H1 (cell line): ENCODE measurements around the gene CCDC28A. TPM values are rescaled to one million over a fixed set of nuclear protein-coding genes. Genes with fewer than 3 reads are reported as not detected.

Experiments
- CHD7 ChIP-seq: fragments of 300-600 bp; sonication (generic); IDR thresholded peaks from 2 replicates; pipeline ENCODE4 v1.7.1; 2012; ENCODE audit warnings: low read length, moderate library complexity, mild to moderate bottlenecking, inconsistent platforms; ENCODE audit not compliant: insufficient replicate concordance
- KDM1A ChIP-seq: fragments of 200-600, 300-600 bp; sonication (generic); IDR thresholded peaks from 2 replicates; pipeline ENCODE4 v1.7.1; 2016; ENCODE audit warnings: mild to moderate bottlenecking, low read length, borderline replicate concordance
- polyA plus RNA-seq, 7 experiments: library from polyadenylated mRNA; depleted of rRNA in 3 of 7; stranded (reverse) in 5 of 7; unstranded in 2 of 7; fragments of >200 nt in 5 of 7; fragments of 200-250 nt in 2 of 7; gene quantifications; 1 replicate in 5 of 7; 2 replicates in 1 of 7; 4 replicates in 1 of 7; pipeline versions ENCODE4 v1.2.1 to v1.2.3, GENCODE V29; 2011 to 2013; ENCODE audit warnings: missing spikeins in 2 of 7, mixed read lengths in 2 of 7
- total RNA-seq: library from RNA; stranded (reverse); fragmentation: NEBNext Ultra II Directional; extraction: Animal tissue kit (Norgen Biotek cat#: 25700); gene quantifications from 2 replicates; pipeline ENCODE4 v1.2.1, GENCODE V29; 2021

The CCDC28A gene
- total and polyA plus RNA-seq, 2 of the 8 experiments (the other 6 are each of a cell fraction or from before 2014, with no cell fraction given), result 9.6 to 12.1 TPM

GRCh38 chr6:138782243-138782642, 8.7 kb downstream of the CCDC28A start (continued):
- no peak for TF ChIP-seq CHD7
- TF ChIP-seq KDM1A, result no peak
